HT-29 (cell line): ENCODE measurements around the gene PGS1. TPM values are rescaled to one million over a fixed set of nuclear protein-coding genes. Genes with fewer than 3 reads are reported as not detected.

Experiments used
- DNase-seq: peaks from one replicate; pipeline ENCODE4 v3.0.0-alpha.2; 2015; ENCODE audit warnings: low spot score
- total RNA-seq: library from RNA; depleted of rRNA; stranded (reverse); fragments of >200 nt; shearing (Covaris generic); gene quantifications from 2 replicates; pipeline ENCODE4 v1.2.3, GENCODE V29; 2014

Gene PGS1
- total RNA-seq, 1 experiment from 2014 or later: 30.7 TPM

GRCh38 chr17:78346605-78347250 lies 31.7 kb upstream of the PGS1 start:
- no peak for DNase-seq

DNA sequence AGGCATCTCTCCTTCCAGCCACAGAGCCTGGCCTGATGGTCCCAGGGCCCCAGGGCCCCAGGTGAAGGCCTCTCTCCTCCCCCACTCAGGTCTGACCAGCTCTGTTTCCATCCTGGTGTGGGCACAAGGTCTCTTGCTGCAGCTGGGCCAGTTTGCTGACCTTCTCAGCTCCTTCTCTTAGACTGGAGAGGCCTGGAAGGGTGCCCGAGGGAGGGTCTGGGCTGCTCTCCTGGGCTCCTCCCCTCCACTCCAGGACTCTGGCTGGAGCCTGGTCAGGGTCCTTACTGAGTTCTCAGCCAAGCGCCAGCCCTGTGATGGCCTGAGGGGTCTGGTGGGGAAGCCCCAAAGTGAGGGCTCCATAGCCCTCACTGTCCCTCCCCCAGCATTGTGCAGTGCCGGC lies 31.0 kb upstream of the PGS1 start:
- no peak for DNase-seq

DNA sequence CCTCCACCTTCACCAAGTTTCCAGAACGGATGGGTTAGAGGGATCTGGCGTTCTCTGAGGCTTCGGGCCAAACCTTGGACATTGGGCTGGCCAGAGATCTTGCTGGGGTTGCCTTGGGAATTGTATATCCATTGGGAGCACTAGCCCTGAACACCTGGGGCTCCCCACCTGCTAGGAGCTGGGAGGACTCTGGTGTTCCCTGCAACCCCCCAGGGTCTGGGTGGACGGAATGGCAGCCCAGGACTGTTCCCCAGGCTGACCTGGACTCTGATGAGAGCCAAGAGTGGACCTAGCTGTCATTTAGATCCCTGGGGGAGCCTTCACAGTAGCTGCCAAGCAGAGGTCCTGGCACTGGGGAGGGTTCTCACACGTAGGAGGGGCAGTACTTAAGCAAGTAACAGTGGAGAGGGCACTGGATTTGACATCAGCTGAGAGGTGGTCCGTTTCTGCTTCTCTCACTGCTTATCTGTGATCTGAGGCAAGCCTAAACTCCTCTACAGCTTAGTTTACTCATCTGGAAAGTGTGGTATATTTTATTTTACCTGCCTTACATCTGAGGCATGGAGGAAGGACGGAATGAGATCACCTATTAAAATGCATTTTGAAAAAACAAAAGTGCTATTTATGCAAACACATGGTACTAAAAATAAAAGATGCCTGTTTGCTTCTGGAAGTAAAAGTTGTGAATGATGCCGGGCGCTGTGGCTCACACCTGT lies 30.2 kb upstream of the PGS1 start:
- no peak for DNase-seq

- DNase-seq: no peak
Observed at GRCh38 chr17:78349891-78350642, 28.4 kb upstream of the PGS1 start.

GRCh38 chr17:78351449-78352006 lies 26.9 kb upstream of the PGS1 start:
- no peak for DNase-seq

DNA sequence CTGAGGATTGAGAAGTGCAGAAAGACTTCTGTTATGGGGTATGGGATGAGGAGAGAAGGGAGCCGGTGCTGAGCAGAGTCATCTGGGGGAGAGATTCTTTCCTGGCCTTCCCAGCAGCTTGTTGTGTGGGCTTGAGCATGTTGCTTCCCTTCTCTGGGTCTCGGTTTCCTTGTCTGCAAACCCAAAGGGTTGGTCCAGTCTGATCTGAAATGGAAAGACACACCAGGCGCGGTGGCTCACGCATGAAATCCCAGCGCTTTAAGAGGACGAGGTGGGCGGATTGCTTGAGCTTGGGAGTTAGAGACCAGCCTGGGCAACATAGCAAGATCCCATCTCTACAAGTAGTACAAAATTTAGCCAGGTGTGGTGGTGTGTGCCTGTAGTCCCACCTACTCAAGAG lies 24.6 kb upstream of the PGS1 start:
- no peak for DNase-seq

DNA sequence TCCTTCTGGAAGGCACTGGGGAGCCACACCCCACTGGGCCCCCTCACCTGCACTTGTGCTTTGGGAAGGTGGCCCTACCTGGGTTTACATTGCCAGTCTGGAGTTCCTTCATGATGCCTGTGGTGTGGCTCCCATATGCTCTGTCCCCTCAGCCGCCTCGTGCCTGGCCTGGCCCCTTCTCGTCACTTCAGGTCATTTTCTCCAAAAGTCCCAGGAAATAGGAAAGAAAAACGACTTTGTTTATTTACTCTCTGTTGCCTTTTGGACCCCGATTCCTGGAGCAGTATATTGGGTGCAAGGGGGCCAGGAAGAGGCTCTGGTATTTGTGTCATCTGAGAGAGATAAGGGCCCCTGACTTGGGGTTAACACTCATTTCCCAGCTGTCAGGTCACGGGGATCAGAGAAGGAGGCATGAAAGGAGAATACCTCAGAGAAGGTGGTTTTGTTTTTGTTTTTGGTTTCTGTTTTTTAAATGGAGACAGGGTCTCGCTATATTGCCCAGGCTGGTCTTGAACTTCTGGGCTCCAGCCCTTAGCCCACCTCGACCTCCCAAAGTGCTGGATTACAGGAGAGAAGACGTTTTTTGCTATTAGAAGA lies 23.3 kb upstream of the PGS1 start:
- no peak for DNase-seq

DNA sequence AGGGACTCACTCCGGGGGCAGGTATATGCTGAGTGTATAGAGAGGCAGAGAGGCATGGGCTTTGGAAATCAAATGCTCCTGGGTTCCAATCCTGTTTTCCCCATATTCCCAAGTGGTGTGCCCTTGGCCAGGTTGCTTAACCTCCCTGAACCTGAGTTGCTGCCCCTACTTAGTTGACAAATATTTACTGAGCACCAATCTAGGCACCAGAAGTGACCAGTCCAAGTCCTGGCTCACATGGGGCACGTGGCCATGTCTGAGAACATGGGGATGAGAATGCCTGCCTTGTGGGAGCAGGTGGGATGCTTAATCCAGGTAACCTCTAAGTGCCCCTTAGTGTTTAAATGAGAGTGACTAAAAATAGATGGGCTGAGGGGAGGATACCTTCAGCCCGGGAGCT lies 22.7 kb upstream of the PGS1 start:
- DNase-seq: no peak

DNA sequence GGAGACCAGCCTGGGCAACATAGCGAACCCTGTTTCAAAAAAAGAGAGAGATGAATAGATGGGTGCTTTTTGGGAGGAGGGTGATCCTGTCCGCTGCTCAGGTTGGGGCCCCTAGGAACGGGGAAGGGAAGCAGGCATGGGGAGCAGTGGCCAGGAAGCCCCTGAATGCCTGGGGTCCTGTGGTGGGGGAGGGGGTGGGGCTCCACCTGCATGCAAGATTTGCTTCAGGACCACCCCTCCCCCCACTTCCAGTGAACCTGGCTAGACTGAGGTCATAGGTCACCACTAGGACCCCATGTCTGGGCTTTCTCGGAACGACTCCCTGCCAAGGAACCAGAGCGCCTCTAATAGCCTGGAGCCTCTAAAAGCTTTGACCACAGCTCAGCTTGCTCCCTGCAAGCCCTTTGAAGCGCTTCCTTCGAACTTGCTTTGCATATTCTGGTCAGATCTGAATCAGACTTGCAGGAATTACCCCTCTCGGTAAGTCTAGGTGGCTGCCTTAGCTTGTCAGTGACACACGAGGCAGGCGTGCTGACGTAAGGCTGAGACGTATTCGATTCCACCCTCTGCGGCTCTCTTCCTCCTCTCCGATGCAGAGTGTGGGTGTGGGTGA lies 22.2 kb upstream of the PGS1 start:
- DNase-seq: peak; percentile 38

GRCh38 chr17:78357177-78357586 lies 21.3 kb upstream of the PGS1 start:
- DNase-seq: no peak

GRCh38 chr17:78357672-78358537 lies 20.5 kb upstream of the PGS1 start:
- DNase-seq: no peak

DNA sequence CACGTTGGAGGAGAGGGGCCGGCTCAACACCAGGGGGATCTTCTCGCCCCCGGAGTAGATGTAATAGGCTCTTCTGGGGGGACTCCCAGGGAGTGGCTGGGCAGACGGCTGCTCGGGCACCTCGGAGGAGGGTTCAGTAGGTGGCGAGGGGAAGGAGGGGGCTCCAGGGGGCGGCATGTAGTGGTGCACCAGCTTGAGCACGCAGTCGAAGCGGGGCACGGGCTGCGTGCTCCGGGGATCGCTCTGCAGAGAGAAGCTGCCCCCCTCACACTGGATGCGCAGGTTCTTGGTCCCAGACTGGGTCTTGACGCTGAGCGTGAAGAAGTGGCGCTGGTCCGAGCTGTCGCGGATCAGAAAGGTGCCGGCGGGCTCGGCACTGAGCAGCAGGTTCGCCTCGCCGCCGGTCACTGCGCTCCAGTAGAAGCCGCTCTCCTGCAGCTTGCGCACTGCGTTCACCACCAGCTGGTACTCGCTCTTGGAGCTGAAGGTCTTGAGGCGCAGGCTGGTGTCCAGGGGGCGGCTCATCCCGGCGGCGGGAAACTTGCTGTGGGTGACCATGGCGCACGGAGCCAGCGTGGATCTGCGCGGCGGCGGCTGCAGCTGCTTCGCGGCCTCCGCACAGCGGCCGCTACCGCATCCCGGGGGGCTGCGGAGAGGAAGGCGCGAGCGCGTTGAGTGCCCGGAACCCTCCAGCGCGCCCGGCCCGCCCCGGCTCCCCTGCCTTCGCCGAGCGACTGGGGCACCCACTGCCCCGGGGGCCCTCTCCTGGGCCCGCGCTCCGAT lies 19.7 kb upstream of the PGS1 start:
- DNase-seq: no peak

GRCh38 chr17:78359321-78359996 lies 19.0 kb upstream of the PGS1 start:
- no peak for DNase-seq

GRCh38 chr17:78359997-78360370 lies 18.5 kb upstream of the PGS1 start, which contains the start of gene SOCS3:
TSS of gene SOCS3 (minus strand) at chr17:78360077. CDS start at chr17:78359095, 982 bp downstream.
- DNase-seq: peak; percentile 72

GRCh38 chr17:78360371-78361224 lies 17.9 kb upstream of the PGS1 start:
- peak; percentile 90 for DNase-seq

GRCh38 chr17:78361225-78361701 lies 17.2 kb upstream of the PGS1 start:
- DNase-seq: no peak

GRCh38 chr17:78362232-78362631 lies 16.2 kb upstream of the PGS1 start:
- no peak for DNase-seq

- DNase-seq: no peak
Observed at GRCh38 chr17:78362671-78363070, 15.8 kb upstream of the PGS1 start.
